ENCODE measurements around the gene BCO1.

DNA sequence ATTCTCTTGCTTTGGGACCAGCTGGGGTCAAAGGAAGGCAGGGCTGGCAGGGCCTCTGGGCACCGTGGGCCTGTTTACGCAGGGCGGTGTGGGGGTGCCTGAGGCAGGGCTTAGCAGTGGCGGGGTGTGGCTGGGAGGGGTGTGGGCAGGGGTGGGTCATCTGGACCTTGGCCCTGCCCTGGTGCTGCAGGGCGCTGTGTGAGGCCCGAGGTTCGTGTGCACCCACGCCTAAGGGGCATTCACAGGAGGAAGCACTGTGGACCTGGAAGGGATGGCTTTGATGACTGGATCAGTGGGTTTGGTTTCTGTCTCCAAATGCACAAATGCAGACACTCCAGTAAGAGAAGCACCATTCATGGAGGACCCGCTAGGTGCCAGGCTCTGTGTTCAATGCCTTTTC lies 37.3 kb downstream of the BCO1 start:
- TF ChIP-seq SP1 (IDR thresholded peaks at IDR 0.05) (no peak), BHLHE40 (IDR thresholded peaks at IDR 0.05; ENCODE audit: borderline replicate concordance) (no peak), NFRKB (IDR thresholded peaks at IDR 0.05) (no peak), FOXM1 (IDR thresholded peaks at IDR 0.05; ENCODE audit: borderline replicate concordance) (no peak), FOXK2 (IDR thresholded peaks at IDR 0.05) (no peak), FOXA1 (IDR thresholded peaks at IDR 0.05) (no peak), HDGF (IDR thresholded peaks at IDR 0.05; ENCODE audit: borderline replicate concordance) (no peak)

Measured in HEK293T (cell line).